Hematopoietic multipotent progenitor cell treated with erythropoietin and hydrocortisone succinate and interleukin-3 and kit ligand, for 17 days (in vitro differentiated cells): Measurements from ENCODE around the gene SAMD4B.

Experiments used
- DNase-seq: peaks from one replicate; pipeline ENCODE4 v3.0.0-alpha.2; 2015; ENCODE audit warnings: low spot score

The SAMD4B gene

DNA sequence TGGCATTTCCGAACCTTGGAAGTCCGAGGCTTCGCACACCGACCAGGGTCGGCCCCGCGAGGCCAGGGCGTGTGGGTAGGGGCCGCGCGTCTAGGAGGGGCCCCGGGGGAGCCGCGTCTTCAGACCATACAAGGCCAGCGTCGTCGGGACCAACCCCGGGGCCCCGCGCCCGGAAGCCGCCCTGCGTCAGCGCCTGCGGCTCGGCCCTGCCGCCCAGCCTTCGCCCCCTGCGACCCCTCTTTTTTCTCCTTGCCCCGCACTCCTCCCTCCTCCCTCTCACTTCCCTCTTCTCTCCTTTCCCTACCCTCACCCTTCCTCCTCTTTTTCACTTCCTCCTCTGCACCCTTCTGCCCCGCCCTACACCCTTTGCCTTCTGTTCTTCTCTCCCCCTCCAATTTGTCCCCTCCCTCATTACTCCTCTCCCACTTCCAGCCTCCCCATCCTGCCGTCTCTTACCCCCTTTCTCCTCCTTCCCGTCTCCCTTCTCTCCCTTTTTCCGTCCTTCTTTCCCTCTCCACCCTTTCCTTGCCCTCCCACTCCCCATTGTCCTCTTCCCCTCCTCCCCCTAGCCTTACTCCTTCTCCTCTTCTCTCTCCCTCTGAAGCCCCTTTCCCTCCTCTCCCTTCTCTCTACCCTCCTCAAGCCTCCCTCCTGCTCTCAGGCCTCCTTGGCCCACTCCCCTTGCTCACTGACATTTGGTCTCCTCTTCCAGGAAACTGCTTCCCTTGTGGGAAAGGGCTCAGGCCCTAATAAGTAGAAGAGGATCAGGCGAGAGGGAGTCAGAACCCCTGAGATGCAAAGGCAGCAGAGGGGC lies 68.0 kb downstream of the SAMD4B start:
- DNase-seq: peak; percentile 15

DNA sequence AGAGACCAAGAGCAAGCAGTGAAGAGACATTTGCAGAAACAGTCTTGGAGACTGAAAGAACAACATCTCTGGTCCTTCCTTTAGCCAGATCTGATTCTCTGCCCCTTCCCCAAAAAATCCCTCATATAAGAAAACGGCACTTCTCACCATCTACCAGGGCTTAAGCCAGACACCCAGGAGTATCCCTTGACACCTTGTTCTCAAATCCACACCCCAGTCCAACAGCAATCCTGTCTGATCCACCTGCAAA lies 68.5 kb downstream of the SAMD4B start:
- DNase-seq: peak; percentile 28

DNA sequence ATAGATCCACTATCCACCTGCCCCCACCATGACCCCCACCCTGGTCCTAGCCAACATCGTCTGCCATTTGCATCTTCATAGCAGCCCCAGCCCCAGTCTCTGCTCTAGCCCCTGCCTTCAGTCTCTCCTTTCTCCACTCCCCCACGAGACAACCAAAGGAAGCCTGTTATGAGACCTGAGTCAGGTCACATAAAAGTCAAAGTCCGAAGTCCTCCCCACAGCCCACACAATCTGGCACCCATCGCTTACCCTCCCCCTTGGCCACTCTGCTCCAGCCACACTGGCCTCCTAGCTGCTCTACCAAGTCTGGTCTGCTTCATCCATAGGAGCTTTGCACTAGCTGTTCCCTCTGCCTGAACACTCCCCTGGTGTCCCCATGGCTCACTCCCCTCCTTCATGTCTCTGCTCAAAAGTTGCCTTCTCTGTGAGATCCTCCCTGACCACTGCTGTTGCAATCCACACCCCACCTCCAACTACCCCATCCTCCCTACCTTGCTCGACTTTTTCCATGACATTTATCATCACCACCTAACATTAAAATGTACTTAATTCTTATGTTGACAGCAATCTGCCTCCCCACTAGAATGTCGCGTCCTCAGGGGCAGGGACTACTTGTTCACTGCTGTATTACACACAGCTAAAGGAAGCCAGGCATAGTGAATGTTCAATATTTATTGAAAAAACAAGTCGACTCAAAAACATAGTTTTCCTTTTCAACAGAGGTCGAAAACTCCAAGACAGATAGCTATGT lies 69.0 kb downstream of the SAMD4B start:
- no peak for DNase-seq

DNA sequence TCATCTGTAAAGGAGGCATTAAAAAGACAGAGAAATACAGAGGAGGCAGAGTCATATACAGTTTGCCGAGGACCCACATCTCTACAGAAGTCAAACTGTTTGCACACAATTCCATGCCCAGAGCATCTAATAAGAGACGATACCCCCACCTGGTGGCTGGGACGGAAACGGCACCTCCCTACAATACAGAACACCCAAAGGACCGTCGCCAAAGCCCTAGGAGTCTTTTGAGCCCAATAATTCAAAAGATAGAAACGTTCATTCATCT lies 69.5 kb downstream of the SAMD4B start:
- peak; percentile 94 for DNase-seq

DNA sequence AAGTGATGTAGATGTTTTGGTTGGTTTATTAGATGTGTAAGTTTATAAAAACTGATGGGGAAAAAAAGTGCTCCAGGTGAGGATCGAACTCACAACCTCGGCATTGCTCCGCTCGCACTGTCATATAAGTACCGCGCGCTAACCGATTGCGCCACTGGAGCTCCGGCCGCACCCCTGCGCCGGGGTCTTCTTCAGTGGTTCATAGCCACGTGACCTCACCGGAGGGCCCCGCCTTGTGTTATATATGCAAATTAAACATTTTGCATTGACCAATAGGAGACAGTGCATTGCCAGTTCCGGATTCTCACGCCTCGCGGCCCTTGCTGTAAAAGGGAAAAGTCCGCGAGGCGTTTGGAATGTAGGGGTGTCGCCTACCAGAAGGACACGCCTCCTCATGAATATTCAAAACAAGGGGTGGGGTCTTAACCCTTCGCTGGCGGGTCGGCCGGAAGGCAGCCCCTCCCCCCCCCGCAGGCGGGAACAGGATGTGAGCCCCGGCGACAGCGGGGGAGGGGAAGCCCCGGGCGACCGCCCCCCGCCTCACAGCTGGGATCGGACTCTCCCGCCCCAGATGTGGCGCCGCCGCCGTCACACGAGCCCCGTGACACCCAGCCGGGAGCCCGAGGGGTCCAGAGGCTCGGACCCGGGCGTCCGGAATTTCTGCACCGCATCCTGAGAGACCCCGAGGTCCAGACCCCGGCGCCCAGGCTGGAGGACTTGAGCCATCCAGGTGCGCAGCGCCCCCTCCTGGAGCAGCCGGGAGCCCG lies 70.1 kb downstream of the SAMD4B start, which contains the start of gene PLEKHG2:
Gene PLEKHG2 (plus strand): TSS at position 570 of the 767 bp plus-strand sequence. CDS start 1,418 bp downstream, outside the sequence.
- DNase-seq: peak; percentile 94

DNA sequence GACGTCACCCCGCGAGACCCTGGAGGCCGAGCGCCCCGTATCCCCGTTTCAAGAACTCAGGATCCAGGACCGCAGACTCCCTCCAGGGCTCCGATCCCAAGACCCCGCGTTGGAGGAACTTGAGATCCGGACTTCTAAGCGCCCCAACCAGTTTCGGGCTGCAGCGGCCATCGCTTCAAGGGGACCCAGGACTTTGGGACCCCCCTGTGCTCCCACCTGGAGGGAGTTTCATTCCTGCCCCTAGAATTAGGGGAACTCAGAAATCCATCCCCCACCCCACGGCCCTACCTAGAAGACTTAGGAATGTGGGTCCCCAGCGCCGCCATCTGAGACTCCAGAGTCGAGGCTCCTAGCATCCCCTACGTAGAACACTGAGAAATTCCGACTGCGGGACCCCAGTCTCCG lies 70.6 kb downstream of the SAMD4B start:
- DNase-seq: no peak

DNA sequence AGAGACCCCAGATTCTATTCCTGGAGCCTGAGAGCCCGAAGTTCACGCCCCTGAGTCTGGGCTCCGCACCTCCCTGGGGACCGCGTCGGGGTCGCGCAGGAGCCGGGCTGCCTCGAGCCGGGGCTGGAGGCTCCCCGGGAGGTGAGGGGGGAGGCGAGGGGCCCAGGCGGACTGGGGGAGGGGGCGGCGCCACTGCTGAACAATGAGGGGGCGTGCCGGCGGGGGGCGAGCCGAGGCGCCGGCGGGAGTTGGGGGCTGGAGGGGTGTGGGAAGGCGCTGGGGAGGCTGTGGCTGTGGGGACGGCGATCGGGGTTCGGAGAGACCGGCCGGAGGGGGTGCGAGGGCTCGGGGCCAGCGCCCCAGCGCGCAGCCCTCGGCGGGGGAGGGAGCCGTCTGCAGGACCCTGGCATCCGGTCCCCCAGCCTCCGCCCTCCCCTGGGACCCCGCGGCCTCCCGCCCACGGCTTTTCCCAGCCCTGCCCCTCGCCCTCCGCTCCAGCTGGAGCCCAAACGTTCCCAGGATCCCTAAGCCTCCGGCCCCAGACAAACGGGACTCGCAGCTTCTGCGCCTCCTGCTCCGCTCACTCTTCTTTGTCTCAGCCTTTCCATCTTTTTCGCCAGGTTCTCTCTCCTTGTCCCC lies 71.2 kb downstream of the SAMD4B start:
- no peak for DNase-seq

DNA sequence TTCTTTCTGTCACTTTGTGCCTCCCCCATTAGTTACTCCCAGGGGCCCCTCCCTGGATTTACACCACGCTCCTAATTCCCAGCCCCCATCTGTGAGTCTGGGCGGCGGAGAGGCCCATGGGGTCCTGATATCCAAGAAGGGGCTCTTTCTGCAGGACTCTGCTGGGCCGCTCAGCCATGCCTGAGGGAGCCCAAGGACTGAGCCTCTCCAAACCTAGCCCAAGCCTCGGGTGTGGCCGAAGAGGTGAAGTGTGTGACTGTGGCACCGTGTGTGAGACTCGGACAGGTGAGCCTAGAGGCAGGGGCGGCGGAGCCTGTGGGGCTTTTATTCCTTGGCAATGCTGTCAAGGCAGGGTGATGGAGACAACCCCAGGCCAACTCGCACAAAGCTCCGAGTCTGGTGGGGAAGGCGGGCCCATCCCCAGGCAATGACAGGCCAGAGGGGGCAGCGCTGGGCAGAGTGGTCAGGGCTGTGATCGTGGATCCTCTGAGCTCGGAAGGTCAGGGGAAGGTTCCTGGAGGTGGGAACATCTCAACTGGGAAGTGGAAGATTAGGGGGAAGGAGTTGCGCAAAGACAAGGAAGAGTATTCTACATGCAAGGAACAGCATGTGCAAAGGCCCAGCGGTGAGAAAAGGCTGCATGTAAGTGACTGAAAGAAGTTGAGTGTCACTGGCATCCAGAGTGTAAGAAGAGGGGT lies 71.8 kb downstream of the SAMD4B start:
- no peak for DNase-seq

DNA sequence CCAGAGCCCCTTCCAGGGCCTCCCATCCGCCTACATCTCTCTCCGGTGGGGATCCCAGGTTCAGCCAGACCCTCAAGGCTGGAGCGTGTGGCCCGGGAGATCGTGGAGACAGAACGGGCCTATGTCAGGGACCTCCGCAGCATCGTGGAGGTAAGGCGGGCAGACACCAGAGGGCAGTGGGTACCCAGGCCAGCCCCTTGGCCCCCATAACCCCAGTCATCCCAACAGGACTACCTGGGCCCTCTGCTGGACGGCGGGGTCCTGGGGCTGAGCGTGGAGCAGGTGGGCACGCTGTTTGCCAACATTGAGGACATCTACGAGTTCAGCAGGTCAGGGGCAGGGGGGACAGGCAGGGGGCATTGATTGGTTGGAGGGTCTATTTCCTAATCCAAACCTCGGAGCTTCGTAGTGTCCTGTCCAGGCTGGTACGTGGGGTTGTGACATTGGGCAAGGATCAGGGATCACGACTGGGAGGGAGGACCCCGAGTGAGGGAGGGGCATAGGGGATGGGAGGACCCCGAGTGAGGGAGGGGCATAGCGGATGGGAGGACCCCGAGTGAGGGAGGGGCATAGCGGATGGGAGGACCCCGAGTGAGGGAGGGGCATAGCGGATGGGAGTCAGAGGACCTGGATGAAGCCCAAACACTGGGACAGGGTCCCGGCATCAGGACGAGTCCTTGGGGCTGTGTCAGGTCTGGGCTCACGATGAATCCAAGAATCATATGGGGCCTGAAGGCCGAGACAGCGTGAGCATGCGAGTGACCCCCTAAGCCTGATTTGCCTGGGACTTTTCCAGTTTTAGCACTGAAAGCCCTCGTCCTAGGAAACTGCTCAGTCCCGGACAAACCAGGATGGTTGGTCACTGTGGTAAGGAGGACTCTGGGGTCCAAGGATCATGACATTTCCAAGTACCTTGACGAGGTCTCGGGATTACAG lies 73.2 kb downstream of the SAMD4B start:
- no peak for DNase-seq

DNA sequence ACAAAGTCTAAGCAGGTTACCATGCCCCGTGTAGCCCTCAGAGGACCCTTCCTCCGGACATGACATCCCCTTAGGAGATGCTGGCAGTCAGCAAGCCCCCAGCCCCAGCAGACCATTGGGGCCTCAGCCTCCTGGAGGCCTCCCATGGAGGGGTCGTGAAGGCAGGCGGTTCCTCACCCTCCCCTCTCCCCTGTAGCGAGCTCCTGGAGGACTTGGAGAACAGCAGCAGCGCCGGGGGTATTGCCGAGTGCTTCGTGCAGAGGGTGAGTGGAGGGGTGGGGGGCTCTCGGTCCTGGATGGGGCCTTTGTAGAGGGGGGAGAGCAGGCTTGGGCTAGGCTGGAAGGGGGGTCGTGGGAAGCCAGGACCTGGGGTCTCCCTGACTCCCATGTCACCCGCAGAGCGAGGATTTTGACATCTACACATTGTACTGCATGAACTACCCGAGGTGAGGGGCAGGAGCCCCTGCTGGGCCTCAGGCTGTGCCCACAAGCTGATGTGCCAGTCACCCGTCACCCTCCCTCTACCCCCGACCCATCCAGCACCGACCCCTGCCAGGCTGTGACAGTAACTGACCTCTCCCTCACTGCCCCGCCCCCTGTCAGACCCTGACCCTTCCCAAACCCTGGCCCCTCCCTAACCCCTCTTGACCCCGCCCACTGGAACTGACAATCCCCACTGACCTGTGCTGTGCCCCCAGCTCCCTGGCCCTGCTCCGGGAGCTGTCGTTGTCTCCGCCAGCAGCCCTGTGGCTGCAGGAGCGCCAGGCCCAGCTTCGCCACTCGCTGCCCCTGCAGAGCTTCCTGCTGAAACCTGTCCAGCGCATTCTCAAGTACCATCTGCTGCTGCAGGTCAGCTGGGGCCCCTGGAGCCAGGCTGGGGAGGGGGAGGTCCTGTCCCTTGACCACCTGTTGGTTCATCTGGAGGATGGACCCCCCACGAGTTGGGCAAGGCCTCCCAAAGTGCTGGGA lies 74.2 kb downstream of the SAMD4B start:
- DNase-seq: no peak

DNA sequence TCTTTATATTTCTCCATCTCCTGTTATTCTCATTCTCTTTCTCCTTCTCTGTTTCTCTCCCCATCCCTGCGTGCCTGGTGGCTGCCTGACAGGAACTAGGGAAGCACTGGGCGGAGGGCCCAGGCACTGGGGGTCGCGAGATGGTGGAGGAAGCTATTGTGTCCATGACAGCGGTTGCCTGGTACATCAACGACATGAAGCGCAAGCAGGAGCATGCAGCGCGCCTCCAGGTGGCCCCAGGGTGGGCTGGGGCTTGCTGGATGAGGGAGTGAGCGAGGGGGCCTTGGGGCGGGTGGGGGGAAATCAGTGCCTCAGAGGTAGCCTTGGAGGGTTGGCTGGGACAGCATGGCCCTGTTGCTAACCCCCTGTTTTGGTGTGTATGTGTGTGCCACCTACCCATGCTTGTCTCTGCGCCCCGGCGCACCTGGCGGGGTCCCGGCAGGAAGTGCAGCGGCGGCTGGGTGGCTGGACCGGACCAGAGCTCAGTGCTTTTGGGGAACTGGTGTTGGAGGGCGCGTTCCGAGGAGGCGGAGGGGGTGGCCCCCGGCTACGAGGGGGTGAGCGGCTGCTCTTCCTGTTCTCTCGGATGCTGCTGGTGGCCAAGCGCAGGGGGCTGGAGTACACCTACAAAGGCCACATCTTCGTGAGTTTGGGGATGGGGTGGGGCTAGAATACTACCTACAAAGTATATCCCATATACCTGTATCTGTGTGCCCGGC lies 75.4 kb downstream of the SAMD4B start:
- DNase-seq: no peak

DNA sequence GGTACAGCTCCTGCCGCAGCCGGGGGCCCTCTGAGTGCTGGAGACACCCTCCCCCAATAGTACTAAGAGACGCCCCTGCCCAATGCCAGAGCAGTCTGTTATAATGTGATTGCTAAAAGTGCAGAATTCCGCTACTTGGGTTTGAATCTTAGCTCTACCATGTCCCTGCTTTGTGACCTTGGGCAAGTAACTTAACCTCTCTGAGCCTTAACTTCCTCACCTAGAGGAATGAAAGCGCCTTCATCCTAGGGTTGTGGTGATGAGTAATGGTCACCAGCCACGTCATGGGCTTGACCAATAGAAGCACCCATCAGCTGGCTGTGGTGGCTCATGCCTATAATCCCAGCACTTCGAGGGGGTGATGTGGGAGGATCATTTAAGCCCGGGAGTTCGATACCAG lies 76.8 kb downstream of the SAMD4B start:
- no peak for DNase-seq

DNA sequence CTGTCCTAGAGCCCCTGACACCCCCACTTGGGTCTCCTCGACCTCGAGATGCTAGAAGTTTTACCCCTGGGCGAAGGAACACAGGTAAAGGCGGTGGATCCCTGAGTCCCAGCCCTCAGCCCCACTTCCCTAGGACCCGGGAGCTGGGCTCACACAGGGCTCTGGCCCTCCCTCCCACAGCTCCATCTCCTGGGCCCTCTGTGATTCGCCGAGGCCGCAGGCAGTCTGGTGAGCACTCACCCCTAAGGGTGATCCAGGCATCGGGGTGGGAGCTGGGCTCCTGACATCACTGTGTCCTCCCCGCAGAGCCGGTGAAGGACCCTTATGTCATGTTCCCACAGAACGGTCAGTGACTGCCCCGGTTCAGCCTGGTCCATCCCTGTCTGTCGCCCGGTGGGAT lies 78.5 kb downstream of the SAMD4B start:
- no peak for DNase-seq

DNA sequence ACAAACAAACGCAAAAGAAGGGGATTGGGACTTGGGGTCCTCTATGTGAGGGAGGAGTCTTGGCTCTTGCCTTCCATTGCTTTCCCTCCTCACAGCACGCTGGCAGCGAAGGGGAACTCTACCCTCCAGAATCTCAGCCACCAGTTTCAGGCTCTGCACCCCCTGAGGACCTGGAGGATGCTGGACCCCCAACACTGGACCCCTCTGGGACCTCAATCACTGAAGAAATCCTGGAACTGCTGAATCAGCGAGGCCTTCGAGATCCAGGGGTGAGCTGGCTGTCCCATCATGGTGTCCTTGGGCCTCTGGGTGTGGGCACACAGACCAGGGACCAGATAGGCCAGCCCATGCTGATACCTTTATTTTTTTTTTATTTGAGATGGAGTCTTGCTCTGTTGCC lies 79.8 kb downstream of the SAMD4B start:
- no peak for DNase-seq

DNA sequence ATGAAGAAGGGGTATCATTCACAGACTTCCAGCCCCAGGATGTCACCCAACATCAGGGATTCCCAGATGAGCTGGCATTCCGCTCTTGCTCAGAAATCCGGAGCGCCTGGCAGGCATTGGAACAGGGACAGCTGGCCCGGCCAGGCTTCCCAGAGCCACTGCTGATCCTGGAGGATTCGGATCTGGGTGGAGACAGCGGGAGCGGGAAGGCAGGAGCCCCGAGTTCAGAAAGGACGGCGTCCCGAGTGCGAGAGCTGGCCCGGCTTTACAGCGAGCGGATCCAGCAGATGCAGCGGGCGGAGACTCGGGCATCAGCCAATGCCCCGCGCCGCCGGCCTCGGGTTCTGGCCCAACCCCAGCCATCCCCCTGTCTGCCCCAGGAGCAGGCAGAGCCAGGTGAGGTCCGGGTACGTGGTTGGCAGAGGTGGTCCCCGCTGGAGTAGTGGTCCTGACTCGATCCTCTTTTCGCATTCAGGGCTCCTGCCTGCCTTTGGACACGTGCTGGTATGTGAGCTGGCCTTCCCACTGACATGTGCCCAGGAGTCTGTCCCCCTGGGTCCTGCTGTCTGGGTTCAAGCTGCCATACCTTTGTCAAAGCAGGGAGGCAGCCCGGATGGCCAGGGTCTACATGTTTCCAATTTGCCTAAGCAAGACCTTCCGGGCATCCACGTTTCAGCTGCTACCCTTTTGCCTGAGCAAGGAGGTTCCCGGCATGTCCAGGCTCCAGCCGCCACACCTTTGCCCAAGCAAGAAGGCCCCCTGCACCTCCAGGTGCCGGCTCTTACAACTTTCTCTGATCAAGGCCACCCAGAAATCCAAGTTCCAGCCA lies 81.3 kb downstream of the SAMD4B start:
- DNase-seq: no peak

DNA sequence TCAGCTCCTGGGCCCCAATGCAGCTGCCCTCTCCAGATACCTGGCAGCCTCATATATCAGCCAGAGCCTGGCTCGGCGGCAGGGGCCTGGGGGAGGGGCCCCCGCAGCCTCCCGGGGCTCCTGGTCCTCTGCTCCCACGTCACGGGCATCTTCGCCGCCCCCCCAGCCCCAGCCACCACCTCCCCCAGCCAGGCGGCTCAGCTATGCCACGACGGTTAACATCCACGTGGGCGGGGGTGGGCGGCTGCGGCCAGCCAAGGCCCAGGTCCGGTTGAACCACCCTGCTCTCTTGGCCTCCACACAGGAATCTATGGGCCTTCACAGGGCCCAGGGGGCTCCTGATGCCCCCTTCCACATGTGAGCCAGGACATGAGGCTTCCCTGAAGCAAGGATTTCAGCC lies 82.7 kb downstream of the SAMD4B start:
- DNase-seq: no peak

DNA sequence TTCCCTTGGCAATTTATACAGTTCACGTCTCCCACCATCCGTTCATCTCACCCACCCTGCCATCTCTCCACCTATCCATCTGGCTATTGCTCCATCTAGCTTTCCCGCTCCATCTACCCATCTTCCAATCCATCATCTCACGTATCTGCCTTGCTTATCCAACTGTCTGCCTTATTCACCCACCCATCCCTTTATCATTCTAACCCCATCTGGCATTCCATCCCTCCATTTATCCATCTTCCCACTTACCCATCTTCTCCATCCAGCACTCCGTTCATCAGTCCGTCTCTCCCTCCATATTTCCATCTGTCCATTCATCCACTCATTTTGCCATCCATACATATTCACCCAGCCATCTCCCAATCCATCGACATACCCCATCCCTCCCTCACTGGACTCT lies 83.5 kb downstream of the SAMD4B start:
- no peak for DNase-seq

DNA sequence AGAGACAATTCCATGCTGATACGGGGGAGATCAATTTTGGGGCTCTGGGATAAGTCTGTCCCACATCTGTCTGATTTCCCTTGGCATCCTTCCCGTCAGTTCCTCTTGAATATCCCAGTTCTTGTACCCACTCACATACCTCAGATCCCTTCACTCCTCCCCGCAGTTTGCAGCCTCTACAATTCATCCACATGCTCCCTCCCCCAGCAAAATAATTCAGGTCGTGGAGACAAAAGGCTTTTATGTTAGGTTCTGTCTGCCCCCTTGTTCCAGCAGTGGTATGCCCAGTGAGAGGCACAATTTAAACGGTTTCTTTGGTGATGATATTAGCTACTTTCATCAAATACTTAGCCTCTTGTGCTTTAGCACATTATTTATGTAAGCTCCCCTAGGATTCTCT lies 83.9 kb downstream of the SAMD4B start:
- no peak for DNase-seq
